ENCODE measurements around the gene RALGAPB. TPM values are rescaled to one million over a fixed set of nuclear protein-coding genes. Genes with fewer than 3 reads are reported as not detected.

RALGAPB gene
- total and polyA plus RNA-seq, 10 donors = 6.8 to 62.5 (median 44.1) TPM

GRCh38 chr20:38563802-38564431, 91.3 kb downstream of the RALGAPB start:
- DNase-seq = no peak
- TF ChIP-seq POLR2A (IDR thresholded peaks at IDR 0.05) = no peak
- TF ChIP-seq CTCF (IDR thresholded peaks at IDR 0.05 in 8 of 11, conservative IDR thresholded peaks at IDR 0.05 in 3 of 11) = no peak
- H3K27me3 ChIP-seq (replicated peaks in 1 of 7) = no peaks in the 10 kb centered on the region
- H3K4me3 ChIP-seq = no peak overlapping the region
- H3K9me3 ChIP-seq = no peaks in the 10 kb centered on the region
- no peak overlapping the region for H3K27ac ChIP-seq
- intact Hi-C loops (cut with DNase I; ENCODE audit: low total_unique reads) = no loop called here
- peaks cover 0 to 100% (median 70%) of the 10 kb centered on the region in 6 donors for H3K36me3 ChIP-seq
- H3K4me1 ChIP-seq = no peaks in the 10 kb centered on the region
- 94 to 98% (median 97%) methylated on average over 6 of the region's 6 CpGs for whole genome bisulfite sequencing, 5 donors

GRCh38 chr20:38564680-38565079, 92.0 kb downstream of the RALGAPB start:
- Histone ChIP-seq H3K9me3 (no peaks in the 10 kb centered on the region), H3K27me3 (replicated peaks in 1 of 7) (no peaks in the 10 kb centered on the region), H3K36me3 (peaks cover 0 to 100% (median 69%) of the 10 kb centered on the region in 6 donors), H3K4me1 (no peaks in the 10 kb centered on the region), H3K4me3 (no peak overlapping the region), H3K27ac (no peak overlapping the region)
- WGBS, 5 donors = 90 to 100% (median 96%) methylated on average over 1 of the region's 1 CpG
- TF ChIP-seq POLR2AphosphoS5 (IDR thresholded peaks at IDR 0.05) = no peak
- intact Hi-C loops (cut with DNase I; ENCODE audit: low total_unique reads) = no loop called here
- no peak for DNase-seq

- H3K4me3 ChIP-seq = no peak overlapping the region
- peaks cover 0 to 100% (median 69%) of the 10 kb centered on the region in 6 donors for H3K36me3 ChIP-seq
- H3K27ac ChIP-seq = no peak overlapping the region
- TF ChIP-seq CTCF (IDR thresholded peaks at IDR 0.05 in 8 of 11, conservative IDR thresholded peaks at IDR 0.05 in 3 of 11) = no peak
- TF ChIP-seq POLR2A (IDR thresholded peaks at IDR 0.05) = no peak
- TF ChIP-seq POLR2AphosphoS5 (IDR thresholded peaks at IDR 0.05) = no peak
- H3K9me3 ChIP-seq = no peaks in the 10 kb centered on the region
- 92 to 94% (median 94%) methylated on average over 6 of the region's 6 CpGs for WGBS, 5 donors
- DNase-seq = no peak
- intact Hi-C loops (cut with DNase I; ENCODE audit: low total_unique reads) = no loop called here
- H3K4me1 ChIP-seq = no peaks in the 10 kb centered on the region
- H3K27me3 ChIP-seq (replicated peaks in 1 of 7) = no peaks in the 10 kb centered on the region
Observed at GRCh38 chr20:38566036-38566598, 93.5 kb downstream of the RALGAPB start.

GRCh38 chr20:38569747-38570525, 97.3 kb downstream of the RALGAPB start:
- H3K36me3 ChIP-seq = peaks cover 0 to 100% (median 74%) of the 10 kb centered on the region in 6 donors
- no peak for TF ChIP-seq CTCF (IDR thresholded peaks at IDR 0.05 in 8 of 11, conservative IDR thresholded peaks at IDR 0.05 in 3 of 11)
- TF ChIP-seq POLR2A (IDR thresholded peaks at IDR 0.05) = no peak
- TF ChIP-seq POLR2AphosphoS5 (IDR thresholded peaks at IDR 0.05) = no peak
- no peaks in the 10 kb centered on the region for H3K9me3 ChIP-seq
- no peaks in the 10 kb centered on the region for H3K27me3 ChIP-seq (replicated peaks in 1 of 7)
- H3K4me1 ChIP-seq = no peaks in the 10 kb centered on the region
- 64 to 79% (median 72%) methylated on average over 5 of the region's 5 CpGs for WGBS, 5 donors
- no peak overlapping the region for H3K27ac ChIP-seq
- DNase-seq = no peak
- no peak overlapping the region for H3K4me3 ChIP-seq
- intact Hi-C loops (cut with DNase I; ENCODE audit: low total_unique reads) = no loop called here

Measured in spleen (tissue), 11 donors.